ENCODE data around the gene NOD2.
A peak's percentile ranks its signal among the peaks of the same experiment; 100 is the strongest.

The NOD2 gene

GRCh38 chr16:50669741-50670140 lies 23.7 kb upstream of the NOD2 start:
- no peaks in the 10 kb centered on the region for H3K27me3 ChIP-seq
- 0 out of 2 replicates have a peak overlapping the region, but pooled peaks have one; percentile 22 for H3K27ac ChIP-seq
- TF ChIP-seq Cebpa-rat (IDR thresholded peaks at IDR 0.05) = no peak
- H4K20me1 ChIP-seq = no peaks in the 10 kb centered on the region
- H3K4me1 ChIP-seq = peaks cover 48% of the 10 kb centered on the region
- H3K9ac ChIP-seq = no peak overlapping the region
- peaks cover 46% of the 10 kb centered on the region for H3K36me3 ChIP-seq
- H3K9me3 ChIP-seq = peaks cover 34% of the 10 kb centered on the region
- H3K4me3 ChIP-seq = no peak overlapping the region
- H3K4me2 ChIP-seq = peak overlapping the region; percentile 26

GRCh38 chr16:50670476-50670875 lies 22.9 kb upstream of the NOD2 start:
- Histone ChIP-seq H3K9ac (no peak overlapping the region), H3K4me3 (no peak overlapping the region), H4K20me1 (no peaks in the 10 kb centered on the region), H3K27me3 (no peaks in the 10 kb centered on the region), H3K4me2 (no peak overlapping the region), H3K27ac (no peak overlapping the region), H3K36me3 (peaks cover 54% of the 10 kb centered on the region), H3K4me1 (peaks cover 40% of the 10 kb centered on the region), H3K9me3 (peaks cover 34% of the 10 kb centered on the region)
- no peak for TF ChIP-seq Cebpa-rat (IDR thresholded peaks at IDR 0.05)

- H4K20me1 ChIP-seq = no peaks in the 10 kb centered on the region
Observed at GRCh38 chr16:50671644-50672260, 21.7 kb upstream of the NOD2 start.

GRCh38 chr16:50673496-50674275 lies 19.7 kb upstream of the NOD2 start:
- Histone ChIP-seq H3K9ac (no peak overlapping the region), H3K4me3 (0 out of 2 replicates have a peak overlapping the region, but pooled peaks have one; percentile 22), H4K20me1 (0 out of 2 replicates have a peak, but pooled peaks cover 13% of the 10 kb centered on the region), H3K4me2 (no peak overlapping the region), H3K27me3 (no peaks in the 10 kb centered on the region), H3K36me3 (peaks cover 83% of the 10 kb centered on the region), H3K27ac (no peak overlapping the region), H3K9me3 (peaks cover 34% of the 10 kb centered on the region), H3K4me1 (peaks cover 17% of the 10 kb centered on the region)
- TF ChIP-seq Cebpa-rat (IDR thresholded peaks at IDR 0.05) = no peak

More at GRCh38 chr16:50671644-50672260, 21.7 kb upstream of the NOD2 start:
- H3K4me1 ChIP-seq = peaks cover 36% of the 10 kb centered on the region
- TF ChIP-seq Cebpa-rat (IDR thresholded peaks at IDR 0.05) = no peak
- H3K27me3 ChIP-seq = no peaks in the 10 kb centered on the region
- peak overlapping the region; percentile 31; the same call in 1 of the 2 replicates for H3K4me3 ChIP-seq
- peaks cover 34% of the 10 kb centered on the region for H3K9me3 ChIP-seq
- peaks cover 66% of the 10 kb centered on the region for H3K36me3 ChIP-seq
- H3K27ac ChIP-seq = no peak overlapping the region
- H3K4me2 ChIP-seq = no peak overlapping the region
- no peak overlapping the region for H3K9ac ChIP-seq

GRCh38 chr16:50674831-50675230 lies 18.6 kb upstream of the NOD2 start:
- Histone ChIP-seq H3K27ac (no peak overlapping the region), H3K9ac (no peak overlapping the region), H3K27me3 (no peaks in the 10 kb centered on the region), H3K9me3 (peaks cover 34% of the 10 kb centered on the region), H3K4me1 (peaks cover 16% of the 10 kb centered on the region), H4K20me1 (0 out of 2 replicates have a peak, but pooled peaks cover 13% of the 10 kb centered on the region), H3K4me2 (no peak overlapping the region), H3K4me3 (no peak overlapping the region), H3K36me3 (peaks cover 93% of the 10 kb centered on the region)
- TF ChIP-seq Cebpa-rat (IDR thresholded peaks at IDR 0.05) = no peak

GRCh38 chr16:50675686-50676610 lies 17.5 kb upstream of the NOD2 start:
- H3K36me3 ChIP-seq = peaks cover 85% of the 10 kb centered on the region
- no peak overlapping the region for H3K4me3 ChIP-seq
- H4K20me1 ChIP-seq = 0 out of 2 replicates have a peak, but pooled peaks cover 13% of the 10 kb centered on the region
- peaks cover 21% of the 10 kb centered on the region for H3K4me1 ChIP-seq
- no peak overlapping the region for H3K4me2 ChIP-seq
- no peak for TF ChIP-seq Cebpa-rat (IDR thresholded peaks at IDR 0.05)
- no peak overlapping the region for H3K27ac ChIP-seq
- H3K9ac ChIP-seq = no peak overlapping the region
- H3K9me3 ChIP-seq = peaks cover 34% of the 10 kb centered on the region
- H3K27me3 ChIP-seq = no peaks in the 10 kb centered on the region

- Histone ChIP-seq H3K4me1 (peaks cover 29% of the 10 kb centered on the region), H3K36me3 (peaks cover 77% of the 10 kb centered on the region), H3K4me2 (no peak overlapping the region), H3K27ac (no peak overlapping the region), H3K9ac (no peak overlapping the region), H3K4me3 (no peak overlapping the region), H3K27me3 (no peaks in the 10 kb centered on the region), H3K9me3 (peaks cover 28% of the 10 kb centered on the region), H4K20me1 (0 out of 2 replicates have a peak, but pooled peaks cover 13% of the 10 kb centered on the region)
- TF ChIP-seq Cebpa-rat (IDR thresholded peaks at IDR 0.05) = no peak
Observed at GRCh38 chr16:50676684-50677225, 16.7 kb upstream of the NOD2 start.

- no peak overlapping the region for H3K4me3 ChIP-seq
- H3K27me3 ChIP-seq = no peaks in the 10 kb centered on the region
- H3K4me2 ChIP-seq = no peak overlapping the region
- peaks cover 22% of the 10 kb centered on the region for H3K9me3 ChIP-seq
- H3K4me1 ChIP-seq = peaks cover 31% of the 10 kb centered on the region
- peaks cover 71% of the 10 kb centered on the region for H3K36me3 ChIP-seq
- 0 out of 2 replicates have a peak, but pooled peaks cover 13% of the 10 kb centered on the region for H4K20me1 ChIP-seq
- no peak overlapping the region for H3K9ac ChIP-seq
- no peak overlapping the region for H3K27ac ChIP-seq
- no peak for TF ChIP-seq Cebpa-rat (IDR thresholded peaks at IDR 0.05)
Observed at GRCh38 chr16:50677351-50677750, 16.1 kb upstream of the NOD2 start.

GRCh38 chr16:50678531-50678930 lies 14.9 kb upstream of the NOD2 start:
- H3K9ac ChIP-seq = no peak overlapping the region
- no peak for TF ChIP-seq Cebpa-rat (IDR thresholded peaks at IDR 0.05)
- H4K20me1 ChIP-seq = 0 out of 2 replicates have a peak, but pooled peaks cover 13% of the 10 kb centered on the region
- no peak overlapping the region for H3K4me3 ChIP-seq
- H3K36me3 ChIP-seq = peaks cover 59% of the 10 kb centered on the region
- H3K9me3 ChIP-seq = peaks cover 10% of the 10 kb centered on the region
- H3K4me1 ChIP-seq = peaks cover 43% of the 10 kb centered on the region
- no peaks in the 10 kb centered on the region for H3K27me3 ChIP-seq
- peak overlapping the region; percentile 88; the same call in 1 of the 2 replicates for H3K27ac ChIP-seq
- no peak overlapping the region for H3K4me2 ChIP-seq
